Mesenchymal stem cell (in vitro differentiated cells and primary cell): ENCODE results near the gene SH3PXD2A.

Source experiments
- DNase-seq: peaks from one replicate; pipeline ENCODE4 v3.0.0-alpha.2; 2013
- H2AFZ ChIP-seq: one replicate; pipeline ENCODE4 v1.6.1; 2013; ENCODE audit warnings: low read depth, mild to moderate bottlenecking, control low read depth, inconsistent platforms, low read length, moderate library complexity
- H2AK5ac ChIP-seq: 2 replicates; pipeline ENCODE4 v1.6.1; 2013; ENCODE audit warnings: low read length, moderate library complexity, mild to moderate bottlenecking, inconsistent platforms; ENCODE audit not compliant: severe bottlenecking
- H2BK120ac ChIP-seq: one replicate; pipeline ENCODE4 v1.6.1; 2013; ENCODE audit warnings: low read depth, mild to moderate bottlenecking, inconsistent platforms, low read length, moderate library complexity
- H2BK12ac ChIP-seq, 2 experiments: one replicate each; pipeline ENCODE4 v1.6.1; 2013; ENCODE audit warnings: inconsistent platforms in 2 of 2, low read length in 2 of 2, mild to moderate bottlenecking in 2 of 2, moderate library complexity in 2 of 2, control low read depth in 1 of 2
- H2BK15ac ChIP-seq: one replicate; pipeline ENCODE4 v1.6.1; 2013; ENCODE audit warnings: mild to moderate bottlenecking, low read depth, inconsistent platforms; ENCODE audit not compliant: poor library complexity, severe bottlenecking
- H2BK5ac ChIP-seq: 2 replicates; pipeline ENCODE4 v1.6.1; 2013; ENCODE audit warnings: low read depth, mild to moderate bottlenecking, low read length, control low read depth, inconsistent platforms; ENCODE audit not compliant: poor library complexity, severe bottlenecking
- H3K14ac ChIP-seq, 2 experiments: one replicate each; pipeline ENCODE4 v1.6.1; 2013; ENCODE audit warnings: inconsistent platforms in 2 of 2, low read length in 2 of 2, control low read depth in 1 of 2, mild to moderate bottlenecking in 1 of 2, moderate library complexity in 1 of 2
- H3K18ac ChIP-seq, 2 experiments: one replicate each; pipeline ENCODE4 v1.6.1; 2013; ENCODE audit warnings: inconsistent platforms in 2 of 2, low read length in 2 of 2, control low read depth in 1 of 2, low read depth in 1 of 2, mild to moderate bottlenecking in 1 of 2
- H3K23ac ChIP-seq, 2 experiments: one replicate each; pipeline ENCODE4 v1.6.1; 2013; ENCODE audit warnings: inconsistent platforms in 2 of 2, low read length in 2 of 2, mild to moderate bottlenecking in 2 of 2, moderate library complexity in 2 of 2, control low read depth in 1 of 2
- H3K27ac ChIP-seq: 2 replicates; pipeline ENCODE4 v1.5.1; 2013; ENCODE audit warnings: mild to moderate bottlenecking, moderate library complexity, low read length, control low read depth, inconsistent platforms; ENCODE audit not compliant: poor library complexity, severe bottlenecking
- H3K27me3 ChIP-seq, 2 experiments: 2 replicates each; pipeline versions ENCODE4 v1.6.1 to v1.7.0; 2013; ENCODE audit warnings: low read length in 2 of 2, mild to moderate bottlenecking in 2 of 2, moderate library complexity in 2 of 2, control low read depth in 1 of 2, inconsistent platforms in 1 of 2; ENCODE audit not compliant: control insufficient read depth in 1 of 2, insufficient read depth in 1 of 2
- H3K36me3 ChIP-seq, 2 experiments: 2 replicates each; pipeline versions ENCODE4 v1.6.1 to v1.7.0; 2013; ENCODE audit warnings: low read length in 2 of 2, control low read depth in 1 of 2, inconsistent platforms in 1 of 2, low read depth in 1 of 2, mild to moderate bottlenecking in 1 of 2; ENCODE audit not compliant: insufficient read depth in 2 of 2, control insufficient read depth in 1 of 2
- H3K4ac ChIP-seq, 2 experiments: one replicate each; pipeline ENCODE4 v1.6.1; 2013; ENCODE audit warnings: inconsistent platforms in 2 of 2, low read length in 2 of 2, mild to moderate bottlenecking in 2 of 2, moderate library complexity in 2 of 2, control low read depth in 1 of 2, low read depth in 1 of 2
- H3K4me1 ChIP-seq: 2 replicates; pipeline ENCODE4 v1.6.1; 2013; ENCODE audit warnings: low read depth, low read length, control low read depth; ENCODE audit not compliant: control insufficient read depth, insufficient read depth
- H3K4me2 ChIP-seq: 2 replicates; pipeline ENCODE4 v1.6.1; 2013; ENCODE audit warnings: low read length, mild to moderate bottlenecking, inconsistent platforms; ENCODE audit not compliant: poor library complexity, severe bottlenecking
- H3K4me3 ChIP-seq, 2 experiments: 2 replicates each; pipeline versions ENCODE4 v1.5.1 to v1.7.0; 2013; ENCODE audit warnings: low read length in 2 of 2, mild to moderate bottlenecking in 2 of 2, control low read depth in 1 of 2, low read depth in 1 of 2; ENCODE audit not compliant: insufficient read depth in 1 of 2
- H3K79me1 ChIP-seq: replicated peaks from 2 replicates; pipeline ENCODE4 v1.6.1; 2013; ENCODE audit warnings: mild to moderate bottlenecking, control low read depth, low read length, inconsistent platforms; ENCODE audit not compliant: poor library complexity, severe bottlenecking
- H3K9ac ChIP-seq: 2 replicates; pipeline ENCODE4 v1.7.0; 2013; ENCODE audit warnings: mild to moderate bottlenecking, low read length, moderate library complexity
- H3K9me3 ChIP-seq: 2 replicates; pipeline ENCODE4 v1.7.0; 2013; ENCODE audit warnings: mild to moderate bottlenecking, low read length; ENCODE audit not compliant: control insufficient read depth
- H4K8ac ChIP-seq: one replicate; pipeline ENCODE4 v1.6.1; 2013; ENCODE audit warnings: inconsistent platforms, mild to moderate bottlenecking, low read length, moderate library complexity
- H4K91ac ChIP-seq: one replicate; pipeline ENCODE4 v1.6.1; 2013; ENCODE audit warnings: mild to moderate bottlenecking, low read length, inconsistent platforms
- WGBS: methylation state at CpG from one replicate; pipeline ENCODE4 v1.1.7; 2013; ENCODE audit warnings: mixed read lengths; 5-methylcytosine and 5-hydroxymethylcytosine counted together

SH3PXD2A gene

GRCh38 chr10:103709341-103709920 lies 145.9 kb downstream of the SH3PXD2A start:
- H3K4me3 ChIP-seq, result no peak overlapping the region
- H3K9me3 ChIP-seq, result no peaks in the 10 kb centered on the region
- no peak overlapping the region for H4K91ac ChIP-seq
- no peak overlapping the region for H4K8ac ChIP-seq
- peaks cover 6% of the 10 kb centered on the region for H3K4me1 ChIP-seq
- H3K4me2 ChIP-seq, result no peak overlapping the region
- H3K79me1 ChIP-seq, result no peaks in the 10 kb centered on the region
- DNase-seq, result peak; percentile 41
- H3K27me3 ChIP-seq, result no peaks in the 10 kb centered on the region
- H3K27ac ChIP-seq, result no peak overlapping the region
- no peaks in the 10 kb centered on the region for H3K36me3 ChIP-seq
- WGBS, result 67% methylated on average over 6 of the region's 8 CpGs
- no peak overlapping the region for H2BK15ac ChIP-seq
- H2AFZ ChIP-seq, result no peak overlapping the region
- H3K18ac ChIP-seq, result no peak overlapping the region
- no peak overlapping the region for H3K9ac ChIP-seq
- no peak overlapping the region for H2BK12ac ChIP-seq
- H3K14ac ChIP-seq, result no peak overlapping the region
- no peak overlapping the region for H3K23ac ChIP-seq
- no peak overlapping the region for H2AK5ac ChIP-seq
- no peak overlapping the region for H2BK120ac ChIP-seq
- H2BK5ac ChIP-seq, result no peak overlapping the region
- H3K4ac ChIP-seq, result no peak overlapping the region

GRCh38 chr10:103708627-103709288 lies 146.6 kb downstream of the SH3PXD2A start:
- H2BK5ac ChIP-seq, result no peak overlapping the region
- H2BK12ac ChIP-seq, result no peak overlapping the region
- no peak overlapping the region for H3K27ac ChIP-seq
- H3K79me1 ChIP-seq, result no peaks in the 10 kb centered on the region
- H3K23ac ChIP-seq, result no peak overlapping the region
- no peaks in the 10 kb centered on the region for H3K36me3 ChIP-seq
- no peak overlapping the region for H4K8ac ChIP-seq
- H3K4me1 ChIP-seq, result peaks cover 6% of the 10 kb centered on the region
- H2AK5ac ChIP-seq, result no peak overlapping the region
- no peak overlapping the region for H3K9ac ChIP-seq
- H3K4ac ChIP-seq, result no peak overlapping the region
- no peak overlapping the region for H4K91ac ChIP-seq
- H3K27me3 ChIP-seq, result no peaks in the 10 kb centered on the region
- WGBS, result 92% methylated on average over 6 of the region's 6 CpGs
- no peak overlapping the region for H2BK15ac ChIP-seq
- H3K9me3 ChIP-seq, result no peaks in the 10 kb centered on the region
- H2AFZ ChIP-seq, result no peak overlapping the region
- H3K18ac ChIP-seq, result no peak overlapping the region
- DNase-seq, result no peak
- H3K4me3 ChIP-seq, result no peak overlapping the region
- H3K14ac ChIP-seq, result no peak overlapping the region
- H3K4me2 ChIP-seq, result no peak overlapping the region
- H2BK120ac ChIP-seq, result no peak overlapping the region

GRCh38 chr10:103707956-103708626 lies 147.3 kb downstream of the SH3PXD2A start:
- WGBS, result 82% methylated on average over 10 of the region's 10 CpGs
- no peak overlapping the region for H3K23ac ChIP-seq

GRCh38 chr10:103706762-103707161 lies 148.6 kb downstream of the SH3PXD2A start:
- Histone ChIP-seq H3K4ac (no peak overlapping the region), H3K27ac (no peak overlapping the region), H4K91ac (no peak overlapping the region), H3K4me1 (peaks cover 6% of the 10 kb centered on the region), H3K36me3 (no peaks in the 10 kb centered on the region), H2BK15ac (no peak overlapping the region), H2BK120ac (no peak overlapping the region), H2BK5ac (no peak overlapping the region), H2AFZ (no peak overlapping the region), H3K4me2 (no peak overlapping the region), H3K23ac (no peak overlapping the region), H3K9ac (no peak overlapping the region), H2BK12ac (no peak overlapping the region), H3K18ac (peak overlapping the region in 1 of 2 experiments; percentile 11), H3K27me3 (no peaks in the 10 kb centered on the region), H3K14ac (no peak overlapping the region), H3K4me3 (no peak overlapping the region), H4K8ac (no peak overlapping the region), H3K9me3 (no peaks in the 10 kb centered on the region), H3K79me1 (no peaks in the 10 kb centered on the region), H2AK5ac (no peak overlapping the region)
- peak; percentile 19 for DNase-seq
- 72% methylated on average over 6 of the region's 6 CpGs for WGBS

More at GRCh38 chr10:103707956-103708626, 147.3 kb downstream of the SH3PXD2A start:
- no peaks in the 10 kb centered on the region for H3K79me1 ChIP-seq
- no peak overlapping the region for H3K4me3 ChIP-seq
- H3K18ac ChIP-seq, result no peak overlapping the region
- peaks cover 6% of the 10 kb centered on the region for H3K4me1 ChIP-seq
- H2AFZ ChIP-seq, result no peak overlapping the region
- no peak overlapping the region for H2AK5ac ChIP-seq
- H3K27ac ChIP-seq, result no peak overlapping the region
- H3K27me3 ChIP-seq, result no peaks in the 10 kb centered on the region
- no peak overlapping the region for H3K4me2 ChIP-seq
- H2BK12ac ChIP-seq, result no peak overlapping the region
- no peaks in the 10 kb centered on the region for H3K36me3 ChIP-seq
- no peak overlapping the region for H2BK5ac ChIP-seq
- H4K91ac ChIP-seq, result no peak overlapping the region
- no peak for DNase-seq
- H3K14ac ChIP-seq, result no peak overlapping the region
- H3K9ac ChIP-seq, result no peak overlapping the region
- H2BK120ac ChIP-seq, result no peak overlapping the region
- H2BK15ac ChIP-seq, result no peak overlapping the region
- no peak overlapping the region for H3K4ac ChIP-seq
- H4K8ac ChIP-seq, result no peak overlapping the region
- no peaks in the 10 kb centered on the region for H3K9me3 ChIP-seq
